NCI-H2081 (cell line): ENCODE results near the gene TTLL3.
"Not testable (repeated sequence)": the region's sequence is repeated elsewhere in the genome, so short reads cannot be mapped to it uniquely, and the experiment has no call there.

ENCODE experiments used
- DNase-seq, 2 experiments: peaks; one replicate each; lab custom pipeline; 2025; lab: John Stamatoyannopoulos, UW

The TTLL3 gene

GRCh38 chr3:9843715-9844438, 33.8 kb downstream of the TTLL3 start, which contains the start of gene RPUSD3:
RPUSD3 (minus strand) TSS chr3:9844008; CDS start chr3:9843990, 18 bp downstream.
- DNase-seq, result peak; percentile 82 to 88

GRCh38 chr3:9846231-9846630, 36.2 kb downstream of the TTLL3 start:
- DNase-seq, result no peak

- no peak for DNase-seq
Measured at GRCh38 chr3:9846931-9847488, 36.9 kb downstream of the TTLL3 start.

GRCh38 chr3:9847870-9848269, 37.8 kb downstream of the TTLL3 start:
- not testable (repeated sequence) for DNase-seq

GRCh38 chr3:9848860-9849259, 38.8 kb downstream of the TTLL3 start:
- peak in 1 of 2 experiments; percentile 22 for DNase-seq

GRCh38 chr3:9851383-9851782, 41.3 kb downstream of the TTLL3 start:
- DNase-seq, result not testable (repeated sequence)

- DNase-seq, result not testable (repeated sequence)
Measured at GRCh38 chr3:9851926-9852325, 41.9 kb downstream of the TTLL3 start.

- no peak for DNase-seq
Measured at GRCh38 chr3:9852528-9852927, 42.5 kb downstream of the TTLL3 start.

- not testable (repeated sequence) for DNase-seq
Measured at GRCh38 chr3:9854291-9854940, 44.4 kb downstream of the TTLL3 start.

GRCh38 chr3:9855594-9855993, 45.5 kb downstream of the TTLL3 start:
- no peak for DNase-seq

- no peak for DNase-seq
Measured at GRCh38 chr3:9859530-9860025, 49.5 kb downstream of the TTLL3 start.

GRCh38 chr3:9861201-9861600, 51.1 kb downstream of the TTLL3 start:
- DNase-seq, result no peak

GRCh38 chr3:9861626-9862130, 51.6 kb downstream of the TTLL3 start:
- DNase-seq, result no peak

GRCh38 chr3:9862391-9863057, 52.5 kb downstream of the TTLL3 start:
- no peak for DNase-seq

GRCh38 chr3:9863058-9863772, 53.2 kb downstream of the TTLL3 start:
- DNase-seq, result no peak

- DNase-seq, result peak in 1 of 2 experiments; percentile 29
Measured at GRCh38 chr3:9864200-9864927, 54.3 kb downstream of the TTLL3 start.

- DNase-seq, result not testable (repeated sequence)
Measured at GRCh38 chr3:9865125-9865637, 55.1 kb downstream of the TTLL3 start.

GRCh38 chr3:9866639-9867038, 56.6 kb downstream of the TTLL3 start:
- no peak for DNase-seq

- no peak for DNase-seq
Measured at GRCh38 chr3:9867106-9867505, 57.0 kb downstream of the TTLL3 start.

- no peak for DNase-seq
Measured at GRCh38 chr3:9869955-9870354, 59.9 kb downstream of the TTLL3 start.

GRCh38 chr3:9870978-9871377, 60.9 kb downstream of the TTLL3 start:
- no peak for DNase-seq
